HL-60 (cell line): ENCODE data around the gene ATP10A.

Experiments
- DNase-seq, 2 experiments: peaks; one replicate each; pipeline ENCODE4 v3.0.0-alpha.2; 2010 to 2020; ENCODE audit warnings: low read depth in 1 of 2, low spot score in 1 of 2
- H3K27ac ChIP-seq: fragments of 250-450 bp; sonication (Bioruptor Pico); replicated peaks from 2 replicates; pipeline ENCODE4 v1.5.1; 2020; ENCODE audit warnings: mild to moderate bottlenecking, moderate library complexity
- H3K27me3 ChIP-seq: fragments of 250-450 bp; sonication (Bioruptor Pico); 2 replicates; pipeline ENCODE4 v1.5.1; 2021; ENCODE audit warnings: mild to moderate bottlenecking, moderate library complexity; ENCODE audit not compliant: insufficient read depth, poor library complexity, severe bottlenecking
- H3K4me3 ChIP-seq: replicated peaks from 2 replicates; pipeline ENCODE4 v1.5.1; 2011; ENCODE audit warnings: mild to moderate bottlenecking, control low read depth, low read length; ENCODE audit not compliant: insufficient read depth
- GABPA ChIP-seq: IDR thresholded peaks from 2 replicates; pipeline ENCODE4 v1.6.1; 2012; ENCODE audit warnings: low read depth
- POLR2AphosphoS5 ChIP-seq: IDR thresholded peaks from 2 replicates; pipeline ENCODE4 v1.6.1; 2012; ENCODE audit warnings: low read depth
- SPI1 ChIP-seq: IDR thresholded peaks from 2 replicates; pipeline ENCODE4 v1.6.1; 2012; ENCODE audit warnings: low read depth, mild to moderate bottlenecking, borderline replicate concordance
- TF ChIP-seq, protein P1 (sequence below): IDR thresholded peaks from one replicate; pipeline ENCODE4 v1.5.1; 2011; ENCODE audit warnings: low read length, control low read depth, inconsistent platforms; ENCODE audit not compliant: insufficient read depth
- TF ChIP-seq, protein P2 (sequence below): IDR thresholded peaks from 2 replicates; pipeline ENCODE4 v1.6.1; 2012; ENCODE audit warnings: low read depth; ENCODE audit not compliant: insufficient replicate concordance

The ATP10A gene

DNA sequence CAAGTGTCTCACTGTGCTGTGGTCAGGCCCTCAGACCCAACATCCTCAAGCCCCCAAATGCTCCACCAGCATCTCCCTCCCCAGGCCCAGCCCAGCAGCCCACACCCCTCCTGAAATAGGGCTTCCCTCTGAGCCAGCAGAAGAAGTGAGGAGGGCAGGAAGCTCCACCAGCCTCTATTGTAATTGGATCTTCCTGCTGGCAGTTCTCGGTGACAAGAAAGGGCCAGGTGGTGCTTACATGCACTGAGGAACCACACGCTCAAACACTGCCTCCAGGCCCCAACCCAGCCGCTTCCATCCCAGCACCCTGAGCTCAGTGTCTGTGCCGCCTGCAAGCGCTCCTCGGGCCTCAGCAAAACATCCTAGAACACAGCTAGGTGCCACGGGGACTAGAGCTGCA lies 96.7 kb downstream of the ATP10A start:
- no peak for DNase-seq

DNA sequence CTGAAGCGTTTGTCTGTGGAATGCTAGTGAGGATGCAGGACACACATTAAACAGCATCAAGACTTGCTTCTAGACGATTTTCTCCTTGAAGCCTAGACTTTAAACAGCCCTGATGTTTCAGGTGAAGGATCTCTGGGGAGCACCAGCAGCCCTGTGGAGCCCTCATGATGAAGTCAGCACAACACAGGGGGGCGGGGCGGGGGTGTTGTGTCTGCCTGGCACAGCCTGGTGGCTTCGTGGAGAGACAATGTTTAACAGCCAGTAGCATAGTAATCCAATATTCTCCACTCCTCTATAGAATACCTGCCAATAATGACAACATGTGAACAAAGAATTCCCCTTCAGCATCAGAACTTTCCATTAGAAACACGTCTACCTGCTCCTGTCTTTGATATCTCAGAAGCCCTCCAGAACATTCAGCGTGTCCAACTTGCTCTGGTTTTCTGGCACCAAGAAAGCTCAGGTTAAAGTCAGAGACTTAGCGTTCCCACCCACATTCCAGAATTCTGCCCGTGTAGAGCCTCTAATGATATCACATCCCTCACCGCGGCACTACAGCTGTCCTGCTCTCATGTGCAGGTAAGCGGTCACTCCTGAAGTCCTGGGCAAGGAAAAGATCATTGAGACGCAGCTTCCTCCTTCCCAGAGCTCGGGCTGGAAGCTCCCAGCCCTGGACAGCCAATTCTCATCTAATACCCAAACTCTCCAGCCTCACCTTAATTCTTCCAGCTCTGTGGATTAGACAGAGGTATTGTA lies 98.0 kb downstream of the ATP10A start:
- Histone ChIP-seq H3K27me3 (no peaks in the 10 kb centered on the region), H3K27ac (no peak overlapping the region), H3K4me3 (no peak overlapping the region)
- TF ChIP-seq, protein P1, sequence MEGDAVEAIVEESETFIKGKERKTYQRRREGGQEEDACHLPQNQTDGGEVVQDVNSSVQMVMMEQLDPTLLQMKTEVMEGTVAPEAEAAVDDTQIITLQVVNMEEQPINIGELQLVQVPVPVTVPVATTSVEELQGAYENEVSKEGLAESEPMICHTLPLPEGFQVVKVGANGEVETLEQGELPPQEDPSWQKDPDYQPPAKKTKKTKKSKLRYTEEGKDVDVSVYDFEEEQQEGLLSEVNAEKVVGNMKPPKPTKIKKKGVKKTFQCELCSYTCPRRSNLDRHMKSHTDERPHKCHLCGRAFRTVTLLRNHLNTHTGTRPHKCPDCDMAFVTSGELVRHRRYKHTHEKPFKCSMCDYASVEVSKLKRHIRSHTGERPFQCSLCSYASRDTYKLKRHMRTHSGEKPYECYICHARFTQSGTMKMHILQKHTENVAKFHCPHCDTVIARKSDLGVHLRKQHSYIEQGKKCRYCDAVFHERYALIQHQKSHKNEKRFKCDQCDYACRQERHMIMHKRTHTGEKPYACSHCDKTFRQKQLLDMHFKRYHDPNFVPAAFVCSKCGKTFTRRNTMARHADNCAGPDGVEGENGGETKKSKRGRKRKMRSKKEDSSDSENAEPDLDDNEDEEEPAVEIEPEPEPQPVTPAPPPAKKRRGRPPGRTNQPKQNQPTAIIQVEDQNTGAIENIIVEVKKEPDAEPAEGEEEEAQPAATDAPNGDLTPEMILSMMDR = no peak
- TF ChIP-seq SPI1 = no peak
- TF ChIP-seq GABPA = no peak
- no peak for DNase-seq

More for the DNA sequence above, 96.7 kb downstream of the ATP10A start:
- H3K4me3 ChIP-seq = no peak overlapping the region
- TF ChIP-seq, protein P2, sequence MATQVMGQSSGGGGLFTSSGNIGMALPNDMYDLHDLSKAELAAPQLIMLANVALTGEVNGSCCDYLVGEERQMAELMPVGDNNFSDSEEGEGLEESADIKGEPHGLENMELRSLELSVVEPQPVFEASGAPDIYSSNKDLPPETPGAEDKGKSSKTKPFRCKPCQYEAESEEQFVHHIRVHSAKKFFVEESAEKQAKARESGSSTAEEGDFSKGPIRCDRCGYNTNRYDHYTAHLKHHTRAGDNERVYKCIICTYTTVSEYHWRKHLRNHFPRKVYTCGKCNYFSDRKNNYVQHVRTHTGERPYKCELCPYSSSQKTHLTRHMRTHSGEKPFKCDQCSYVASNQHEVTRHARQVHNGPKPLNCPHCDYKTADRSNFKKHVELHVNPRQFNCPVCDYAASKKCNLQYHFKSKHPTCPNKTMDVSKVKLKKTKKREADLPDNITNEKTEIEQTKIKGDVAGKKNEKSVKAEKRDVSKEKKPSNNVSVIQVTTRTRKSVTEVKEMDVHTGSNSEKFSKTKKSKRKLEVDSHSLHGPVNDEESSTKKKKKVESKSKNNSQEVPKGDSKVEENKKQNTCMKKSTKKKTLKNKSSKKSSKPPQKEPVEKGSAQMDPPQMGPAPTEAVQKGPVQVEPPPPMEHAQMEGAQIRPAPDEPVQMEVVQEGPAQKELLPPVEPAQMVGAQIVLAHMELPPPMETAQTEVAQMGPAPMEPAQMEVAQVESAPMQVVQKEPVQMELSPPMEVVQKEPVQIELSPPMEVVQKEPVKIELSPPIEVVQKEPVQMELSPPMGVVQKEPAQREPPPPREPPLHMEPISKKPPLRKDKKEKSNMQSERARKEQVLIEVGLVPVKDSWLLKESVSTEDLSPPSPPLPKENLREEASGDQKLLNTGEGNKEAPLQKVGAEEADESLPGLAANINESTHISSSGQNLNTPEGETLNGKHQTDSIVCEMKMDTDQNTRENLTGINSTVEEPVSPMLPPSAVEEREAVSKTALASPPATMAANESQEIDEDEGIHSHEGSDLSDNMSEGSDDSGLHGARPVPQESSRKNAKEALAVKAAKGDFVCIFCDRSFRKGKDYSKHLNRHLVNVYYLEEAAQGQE = no peak
- TF ChIP-seq POLR2AphosphoS5 (no peak), SPI1 (no peak), GABPA (no peak)
- TF ChIP-seq, protein P1 = no peak
- no peaks in the 10 kb centered on the region for H3K27me3 ChIP-seq
- no peak overlapping the region for H3K27ac ChIP-seq

DNA sequence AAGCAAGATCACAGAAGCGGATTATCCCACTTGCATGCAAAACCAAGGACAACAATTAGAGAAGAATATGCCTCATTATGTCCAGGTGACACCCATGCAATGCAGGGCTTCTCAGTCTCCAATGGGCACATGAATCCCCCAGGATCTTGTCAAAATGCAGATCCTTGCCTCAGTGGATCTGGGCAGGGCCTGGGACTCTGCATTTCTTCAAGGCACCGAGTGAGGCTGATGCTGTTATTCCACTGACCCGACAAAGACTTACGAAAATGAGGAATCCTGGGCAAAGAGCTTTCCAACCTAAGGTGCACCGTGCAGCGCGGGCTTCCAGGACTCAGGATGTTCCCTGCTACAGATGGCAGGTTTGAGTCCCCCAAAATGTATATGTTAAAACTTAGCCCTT lies 99.2 kb downstream of the ATP10A start:
- Histone ChIP-seq H3K4me3 (no peak overlapping the region), H3K27me3 (no peaks in the 10 kb centered on the region), H3K27ac (no peak overlapping the region)
- no peak for DNase-seq
- TF ChIP-seq, protein P2 = no peak
- TF ChIP-seq, protein P1 = no peak
- TF ChIP-seq POLR2AphosphoS5 = no peak
- TF ChIP-seq GABPA = no peak
- no peak for TF ChIP-seq SPI1

DNA sequence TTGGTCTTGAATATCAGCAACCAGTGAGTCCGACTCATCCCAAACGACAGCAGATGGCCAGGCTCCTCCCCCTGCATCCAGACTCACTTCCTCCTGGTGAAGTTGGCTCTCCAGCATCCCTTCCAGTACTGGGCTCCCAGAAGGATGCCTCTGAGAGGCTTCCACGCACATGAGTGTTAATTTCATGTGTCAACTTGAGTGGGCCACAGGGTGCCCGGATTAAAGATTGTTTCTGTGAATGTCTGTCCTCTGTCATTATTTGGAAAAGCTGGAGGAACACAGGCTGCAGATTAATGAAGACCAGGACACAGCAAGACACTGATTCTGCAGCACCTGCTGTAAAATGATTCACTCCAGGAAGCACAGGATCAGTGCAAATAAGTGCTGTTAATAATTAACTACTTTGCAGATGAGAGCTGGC lies 99.8 kb downstream of the ATP10A start:
- Histone ChIP-seq H3K27ac (no peak overlapping the region), H3K4me3 (no peak overlapping the region), H3K27me3 (no peaks in the 10 kb centered on the region)
- DNase-seq = no peak
- TF ChIP-seq POLR2AphosphoS5 (no peak), SPI1 (no peak), GABPA (no peak)
- TF ChIP-seq, protein P2 = no peak
- TF ChIP-seq, protein P1 = no peak
